Left hindlimb (tissue), 1 donor: Measurements from ENCODE around the gene AHNAK.
"Not testable (repeated sequence)": the region's sequence is repeated elsewhere in the genome, so short reads cannot be mapped to it uniquely, and the experiment has no call there.

Experiments
- DNase-seq: peaks from one replicate; pipeline ENCODE4 v3.0.0-alpha.2; 2018

Gene AHNAK

GRCh38 chr11:62400281-62400680, 146.3 kb downstream of the AHNAK start:
- DNase-seq: no peak

- DNase-seq: peak; percentile 89
These were observed 146.7 kb downstream of the AHNAK start for GRCh38 chr11:62399878-62400266.

- no peak for DNase-seq
These were observed 147.3 kb downstream of the AHNAK start for GRCh38 chr11:62399172-62399877.

GRCh38 chr11:62398011-62398994, 148.3 kb downstream of the AHNAK start:
- DNase-seq: no peak

GRCh38 chr11:62395885-62396551, 150.6 kb downstream of the AHNAK start:
- DNase-seq: no peak

- DNase-seq: peak; percentile 88
These were observed 151.6 kb downstream of the AHNAK start for GRCh38 chr11:62394825-62395538.

GRCh38 chr11:62393735-62394134, 152.9 kb downstream of the AHNAK start:
- DNase-seq: no peak

- no peak for DNase-seq
These were observed 153.5 kb downstream of the AHNAK start for GRCh38 chr11:62393061-62393611.

- no peak for DNase-seq
These were observed 154.1 kb downstream of the AHNAK start for GRCh38 chr11:62392506-62392905.

GRCh38 chr11:62391642-62392425, 154.8 kb downstream of the AHNAK start:
- no peak for DNase-seq

- DNase-seq: no peak
These were observed 155.9 kb downstream of the AHNAK start for GRCh38 chr11:62390722-62391121.

GRCh38 chr11:62390237-62390636, 156.4 kb downstream of the AHNAK start:
- DNase-seq: no peak

- no peak for DNase-seq
These were observed 157.6 kb downstream of the AHNAK start for GRCh38 chr11:62388999-62389398.

GRCh38 chr11:62387381-62387780, 159.2 kb downstream of the AHNAK start:
- DNase-seq: no peak

GRCh38 chr11:62386083-62386482, 160.5 kb downstream of the AHNAK start:
- not testable (repeated sequence) for DNase-seq

- no peak for DNase-seq
These were observed 162.8 kb downstream of the AHNAK start for GRCh38 chr11:62383822-62384221.
